HepG2 (cell line): ENCODE data around the gene TXNDC11. TPM values are rescaled to one million over a fixed set of nuclear protein-coding genes. Genes with fewer than 3 reads are reported as not detected.

ENCODE experiments used
- AHR ChIP-seq: IDR thresholded peaks from 2 replicates; pipeline ENCODE4 v1.6.1; 2018; ENCODE audit warnings: missing genetic modification reagents, missing compliant biosample characterization
- ATF7-NPFF ChIP-seq: sonication (generic); formaldehyde crosslinking; IDR thresholded peaks from 2 replicates; pipeline ENCODE4 v1.8.1; 2023; ENCODE audit warnings: mild to moderate bottlenecking, low read depth, missing genetic modification reagents, moderate library complexity
- ETS1 ChIP-seq: sonication (generic); formaldehyde crosslinking; IDR thresholded peaks from 2 replicates; pipeline ENCODE4 v1.4.0; 2020; ENCODE audit warnings: missing genetic modification reagents
- FOXM1 ChIP-seq: sonication (generic); formaldehyde crosslinking; IDR thresholded peaks from 2 replicates; pipeline ENCODE4 v1.5.0; 2020; ENCODE audit warnings: missing genetic modification reagents
- MAFK ChIP-seq, 2 experiments: IDR thresholded peaks in 1 of 2; conservative IDR thresholded peaks in 1 of 2; 2 replicates each; pipeline ENCODE4 v1.6.1; 2011; ENCODE audit warnings: improper control_type of control experiment in 2 of 2, low read length in 2 of 2
- MIER2 ChIP-seq: IDR thresholded peaks from 2 replicates; pipeline ENCODE4 v1.6.1; 2016; ENCODE audit warnings: missing biosample characterization, missing genetic modification reagents
- MXI1 ChIP-seq: IDR thresholded peaks from 3 replicates; pipeline ENCODE4 v1.6.1; 2012; ENCODE audit warnings: low read depth, low read length, inconsistent platforms, borderline replicate concordance
- NCOA2 ChIP-seq: sonication (generic); formaldehyde crosslinking; IDR thresholded peaks from 2 replicates; pipeline ENCODE4 v1.8.0; 2022; ENCODE audit warnings: inconsistent platforms
- NR3C1 ChIP-seq: sonication (generic); formaldehyde crosslinking; IDR thresholded peaks from 2 replicates; pipeline ENCODE4 v1.4.0; 2020; ENCODE audit warnings: missing genetic modification reagents
- PHF5A ChIP-seq: IDR thresholded peaks from one replicate; pipeline ENCODE4 v1.6.1; 2018; ENCODE audit warnings: low read depth, missing genetic modification reagents; ENCODE audit not compliant: unreplicated experiment
- TFAP4 ChIP-seq: sonication (generic); IDR thresholded peaks from 2 replicates; pipeline ENCODE4 v1.6.1; 2016; ENCODE audit warnings: low read depth, borderline replicate concordance
- TOPORS ChIP-seq: sonication (generic); formaldehyde crosslinking; IDR thresholded peaks from 2 replicates; pipeline ENCODE4 v1.8.0; 2023; ENCODE audit warnings: mild to moderate bottlenecking, missing genetic modification reagents
- TSC22D2 ChIP-seq: sonication (generic); formaldehyde crosslinking; IDR thresholded peaks from 2 replicates; pipeline ENCODE4 v1.5.1; 2020; ENCODE audit warnings: missing genetic modification reagents, mild to moderate bottlenecking, borderline replicate concordance
- ZFP36 ChIP-seq: fragments of 150-350 bp; IDR thresholded peaks from 2 replicates; pipeline ENCODE4 v1.6.1; 2018; ENCODE audit warnings: borderline replicate concordance, low read length, low read depth; ENCODE audit not compliant: partially characterized antibody
- ZNF160 ChIP-seq: sonication (generic); formaldehyde crosslinking; IDR thresholded peaks from 2 replicates; pipeline ENCODE4 v1.8.0; 2022; ENCODE audit warnings: mild to moderate bottlenecking, inconsistent platforms, missing genetic modification reagents
- ZNF670 ChIP-seq: sonication (generic); formaldehyde crosslinking; IDR thresholded peaks from 2 replicates; pipeline ENCODE4 v1.8.0; 2022; ENCODE audit warnings: mild to moderate bottlenecking, missing genetic modification reagents, borderline replicate concordance
- ZNF761 ChIP-seq: sonication (generic); formaldehyde crosslinking; conservative IDR thresholded peaks from 2 replicates; pipeline ENCODE4 v1.4.0; 2020; ENCODE audit warnings: mild to moderate bottlenecking, missing genetic modification reagents
- ZNF891 ChIP-seq: sonication (generic); formaldehyde crosslinking; IDR thresholded peaks from 2 replicates; pipeline ENCODE4 v1.5.0; 2020; ENCODE audit warnings: mild to moderate bottlenecking, missing genetic modification reagents
- polyA plus RNA-seq, 8 experiments: library from polyadenylated mRNA; depleted of rRNA in 3 of 8; stranded (reverse) in 7 of 8; unstranded in 1 of 8; fragments of >200 nt; fragmentation: Illumina TruSeq in 4 of 8; extraction: Trizol in 4 of 8; gene quantifications; 2 replicates each; pipeline versions ENCODE4 v1.2.1 to v1.2.3, GENCODE V29; 2011 to 2016; ENCODE audit warnings: low read depth in 4 of 8, missing spikeins in 1 of 8, mixed read lengths in 1 of 8; ENCODE audit not compliant: insufficient read depth in 1 of 8
- total RNA-seq, 5 experiments: library from RNA; depleted of rRNA; stranded (reverse); fragments of >200 nt; fragmentation: Illumina TruSeq; extraction: Trizol; gene quantifications; 2 replicates each; pipeline ENCODE4 v1.2.3, GENCODE V29; 2016; ENCODE audit warnings: low read depth in 1 of 5
- TF ChIP-seq, protein P1 (sequence below): sonication (generic); formaldehyde crosslinking; IDR thresholded peaks from 2 replicates; pipeline ENCODE4 v1.4.0; 2020; ENCODE audit warnings: missing genetic modification reagents, borderline replicate concordance
- TF ChIP-seq, protein P2 (sequence below): IDR thresholded peaks from 2 replicates; pipeline ENCODE4 v1.6.1; 2016; ENCODE audit warnings: control low read depth
- TF ChIP-seq, protein P3 (sequence below): IDR thresholded peaks from 2 replicates; pipeline ENCODE4 v1.6.1; 2016; ENCODE audit warnings: missing biosample characterization, missing genetic modification reagents, low read depth
- TF ChIP-seq, protein P4 (sequence below): sonication (generic); formaldehyde crosslinking; IDR thresholded peaks from 2 replicates; pipeline ENCODE4 v1.4.0; 2020; ENCODE audit warnings: missing genetic modification reagents

Gene TXNDC11
- total and polyA plus RNA-seq, 2 of the 13 experiments (the other 11 are each of a cell fraction or from before 2014, with no cell fraction given), result 74.9 to 123 TPM

DNA sequence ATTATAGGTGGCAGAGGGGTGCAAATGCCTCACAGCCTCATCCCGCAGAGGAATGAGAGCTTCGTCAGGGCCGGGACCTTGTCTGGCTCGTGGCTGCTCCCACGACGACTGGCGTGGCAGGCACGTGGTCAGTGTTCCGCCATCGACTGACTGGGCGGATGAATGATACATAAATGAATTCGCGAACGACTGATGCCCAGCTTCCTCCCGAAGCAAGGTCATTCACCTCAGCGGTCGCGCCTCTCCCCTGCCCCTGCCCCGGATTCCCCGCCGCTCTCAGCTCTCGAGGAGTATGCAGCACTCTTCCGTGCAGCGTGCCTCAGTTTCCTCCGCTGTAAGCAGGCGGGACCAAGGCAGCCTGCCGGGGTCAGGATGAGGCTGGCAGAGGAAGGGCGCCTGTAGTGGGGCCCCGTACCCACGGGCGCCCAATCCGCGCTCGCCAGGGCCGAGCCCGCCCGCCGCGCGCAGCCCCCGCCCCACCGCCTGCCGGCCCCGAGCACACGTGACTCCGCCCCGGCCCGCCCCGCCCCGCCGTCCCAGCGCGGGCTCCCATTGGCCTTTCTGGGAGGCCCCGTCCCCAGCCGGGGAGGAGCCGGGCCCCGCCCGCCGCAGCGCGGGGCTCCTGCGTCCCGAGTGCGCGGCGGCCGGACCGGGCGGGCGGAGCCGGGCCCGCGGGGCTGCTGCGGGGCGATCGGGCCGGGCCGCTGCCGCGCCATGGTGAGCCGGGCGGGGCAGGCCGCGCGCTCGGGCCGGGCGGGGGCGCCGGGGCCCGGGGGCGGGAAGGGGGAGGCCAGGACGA lies 74.6 kb downstream of the TXNDC11 start, which contains the start of gene SNN (continued):
- TF ChIP-seq ETS1 (CRISPR knock-in tag) (peak; percentile 29; the same call in 1 of the 2 replicates), NR3C1 (no peak), AHR (CRISPR knock-in tag) (peak; percentile 61; the same call in 1 of the 2 replicates), NCOA2 (CRISPR knock-in tag) (no peak), ZNF891 (CRISPR knock-in tag) (peak; percentile 48; the same call in 1 of the 2 replicates), ZNF670 (no peak), PHF5A (no peak), MIER2 (CRISPR knock-in tag) (no peak), FOXM1 (CRISPR knock-in tag) (no peak), ATF7-NPFF (peak; percentile 67; the same call in 1 of the 2 replicates), TOPORS (CRISPR knock-in tag) (no peak), MAFK (conservative IDR thresholded peaks at IDR 0.05 in 1 of 2, IDR thresholded peaks at IDR 0.05 in 1 of 2; ENCODE audit: low read length in 2 of 2) (no peak), TFAP4 (no peak), TSC22D2 (CRISPR knock-in tag) (no peak), ZNF160 (CRISPR knock-in tag) (no peak), ZNF761 (0 out of 2 replicates have a peak, but pooled peaks have one; percentile 36), MXI1 (peak; percentile 28; the same call in 1 of the 3 replicates), ZFP36 (no peak)
- TF ChIP-seq, protein P1, sequence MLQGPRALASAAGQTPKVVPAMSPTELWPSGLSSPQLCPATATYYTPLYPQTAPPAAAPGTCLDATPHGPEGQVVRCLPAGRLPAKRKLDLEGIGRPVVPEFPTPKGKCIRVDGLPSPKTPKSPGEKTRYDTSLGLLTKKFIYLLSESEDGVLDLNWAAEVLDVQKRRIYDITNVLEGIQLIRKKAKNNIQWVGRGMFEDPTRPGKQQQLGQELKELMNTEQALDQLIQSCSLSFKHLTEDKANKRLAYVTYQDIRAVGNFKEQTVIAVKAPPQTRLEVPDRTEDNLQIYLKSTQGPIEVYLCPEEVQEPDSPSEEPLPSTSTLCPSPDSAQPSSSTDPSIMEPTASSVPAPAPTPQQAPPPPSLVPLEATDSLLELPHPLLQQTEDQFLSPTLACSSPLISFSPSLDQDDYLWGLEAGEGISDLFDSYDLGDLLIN (CRISPR knock-in tag), result 0 out of 2 replicates have a peak, but pooled peaks have one; percentile 17
- TF ChIP-seq, protein P2, sequence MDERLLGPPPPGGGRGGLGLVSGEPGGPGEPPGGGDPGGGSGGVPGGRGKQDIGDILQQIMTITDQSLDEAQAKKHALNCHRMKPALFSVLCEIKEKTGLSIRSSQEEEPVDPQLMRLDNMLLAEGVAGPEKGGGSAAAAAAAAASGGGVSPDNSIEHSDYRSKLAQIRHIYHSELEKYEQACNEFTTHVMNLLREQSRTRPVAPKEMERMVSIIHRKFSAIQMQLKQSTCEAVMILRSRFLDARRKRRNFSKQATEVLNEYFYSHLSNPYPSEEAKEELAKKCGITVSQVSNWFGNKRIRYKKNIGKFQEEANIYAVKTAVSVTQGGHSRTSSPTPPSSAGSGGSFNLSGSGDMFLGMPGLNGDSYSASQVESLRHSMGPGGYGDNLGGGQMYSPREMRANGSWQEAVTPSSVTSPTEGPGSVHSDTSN, result no peak
- TF ChIP-seq, protein P3, sequence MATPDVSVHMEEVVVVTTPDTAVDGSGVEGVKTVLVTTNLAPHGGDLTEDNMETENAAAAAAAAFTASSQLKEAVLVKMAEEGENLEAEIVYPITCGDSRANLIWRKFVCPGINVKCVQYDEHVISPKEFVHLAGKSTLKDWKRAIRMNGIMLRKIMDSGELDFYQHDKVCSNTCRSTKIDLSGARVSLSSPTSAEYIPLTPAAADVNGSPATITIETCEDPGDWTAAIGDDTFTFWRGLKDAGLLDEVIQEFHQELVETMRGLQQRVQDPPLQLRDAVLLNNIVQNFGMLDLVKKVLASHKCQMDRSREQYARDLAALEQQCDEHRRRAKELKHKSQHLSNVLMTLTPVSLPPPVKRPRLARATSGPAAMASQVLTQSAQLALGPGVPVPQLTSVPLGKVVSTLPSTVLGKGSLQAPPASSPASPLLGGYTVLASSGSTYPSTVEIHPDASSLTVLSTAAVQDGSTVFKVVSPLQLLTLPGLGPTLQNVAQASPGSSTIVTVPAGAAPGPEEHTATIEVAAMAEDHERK (CRISPR knock-in tag), result no peak
- TF ChIP-seq, protein P4, sequence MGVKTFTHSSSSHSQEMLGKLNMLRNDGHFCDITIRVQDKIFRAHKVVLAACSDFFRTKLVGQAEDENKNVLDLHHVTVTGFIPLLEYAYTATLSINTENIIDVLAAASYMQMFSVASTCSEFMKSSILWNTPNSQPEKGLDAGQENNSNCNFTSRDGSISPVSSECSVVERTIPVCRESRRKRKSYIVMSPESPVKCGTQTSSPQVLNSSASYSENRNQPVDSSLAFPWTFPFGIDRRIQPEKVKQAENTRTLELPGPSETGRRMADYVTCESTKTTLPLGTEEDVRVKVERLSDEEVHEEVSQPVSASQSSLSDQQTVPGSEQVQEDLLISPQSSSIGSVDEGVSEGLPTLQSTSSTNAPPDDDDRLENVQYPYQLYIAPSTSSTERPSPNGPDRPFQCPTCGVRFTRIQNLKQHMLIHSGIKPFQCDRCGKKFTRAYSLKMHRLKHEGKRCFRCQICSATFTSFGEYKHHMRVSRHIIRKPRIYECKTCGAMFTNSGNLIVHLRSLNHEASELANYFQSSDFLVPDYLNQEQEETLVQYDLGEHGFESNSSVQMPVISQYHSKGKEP (CRISPR knock-in tag), result no peak
